ENCODE results near the gene ADSL. TPM values are rescaled to one million over a fixed set of nuclear protein-coding genes. Genes with fewer than 3 reads are reported as not detected.

ADSL gene
- total RNA-seq, 1 donor from 2014 or later = 135 TPM

- TF ChIP-seq EZH2 (IDR thresholded peaks at IDR 0.05) = no peak
- Histone ChIP-seq H3K4me1 (no peaks in the 10 kb centered on the region), H2AFZ (replicated peaks) (no peak overlapping the region), H3K79me2 (ENCODE audit: low read depth) (no peaks in the 10 kb centered on the region), H3K4me3 (no peak overlapping the region), H3F3A (ENCODE audit: low read depth) (peaks cover 8% of the 10 kb centered on the region), H3K9ac (no peak overlapping the region), H3K36me3 (no peaks in the 10 kb centered on the region), H3K9me3 (ENCODE audit: low read depth) (no peaks in the 10 kb centered on the region), H3K4me2 (no peak overlapping the region), H4K20me1 (ENCODE audit: low read depth) (peaks cover 7% of the 10 kb centered on the region), H3K27me3 (no peaks in the 10 kb centered on the region), H3K27ac (no peak overlapping the region)
- Mint-ChIP-seq H3K36me3 (peaks cover 9% of the 10 kb centered on the region), H3K27ac (no peak overlapping the region), H3K9me3 (no peaks in the 10 kb centered on the region), H3K27me3 (ENCODE audit: insufficient read depth, low read depth) (peaks cover 2% of the 10 kb centered on the region), H3K4me3 (no peak overlapping the region), H3K4me1 (peaks cover 10% of the 10 kb centered on the region)
- no peak for DNase-seq (ENCODE audit: low spot score)
These were observed 87.8 kb downstream of the ADSL start for GRCh38 chr22:40434106-40434505.

GRCh38 chr22:40434745-40435144 is 88.4 kb downstream of the ADSL start:
- Mint-ChIP-seq H3K4me1 (peaks cover 10% of the 10 kb centered on the region), H3K36me3 (peaks cover 8% of the 10 kb centered on the region), H3K4me3 (no peak overlapping the region), H3K27ac (no peak overlapping the region), H3K27me3 (ENCODE audit: insufficient read depth, low read depth) (peaks cover 2% of the 10 kb centered on the region), H3K9me3 (no peaks in the 10 kb centered on the region)
- Histone ChIP-seq H3K9ac (no peak overlapping the region), H3K36me3 (no peaks in the 10 kb centered on the region), H3K27ac (no peak overlapping the region), H3K9me3 (ENCODE audit: low read depth) (no peaks in the 10 kb centered on the region), H3K4me3 (no peak overlapping the region), H3K4me2 (no peak overlapping the region), H3K79me2 (ENCODE audit: low read depth) (no peaks in the 10 kb centered on the region), H3K4me1 (no peaks in the 10 kb centered on the region), H2AFZ (replicated peaks) (no peak overlapping the region), H3K27me3 (no peaks in the 10 kb centered on the region), H3F3A (ENCODE audit: low read depth) (peaks cover 8% of the 10 kb centered on the region), H4K20me1 (ENCODE audit: low read depth) (peaks cover 7% of the 10 kb centered on the region)
- DNase-seq (ENCODE audit: low spot score) = no peak
- TF ChIP-seq, protein P1, sequence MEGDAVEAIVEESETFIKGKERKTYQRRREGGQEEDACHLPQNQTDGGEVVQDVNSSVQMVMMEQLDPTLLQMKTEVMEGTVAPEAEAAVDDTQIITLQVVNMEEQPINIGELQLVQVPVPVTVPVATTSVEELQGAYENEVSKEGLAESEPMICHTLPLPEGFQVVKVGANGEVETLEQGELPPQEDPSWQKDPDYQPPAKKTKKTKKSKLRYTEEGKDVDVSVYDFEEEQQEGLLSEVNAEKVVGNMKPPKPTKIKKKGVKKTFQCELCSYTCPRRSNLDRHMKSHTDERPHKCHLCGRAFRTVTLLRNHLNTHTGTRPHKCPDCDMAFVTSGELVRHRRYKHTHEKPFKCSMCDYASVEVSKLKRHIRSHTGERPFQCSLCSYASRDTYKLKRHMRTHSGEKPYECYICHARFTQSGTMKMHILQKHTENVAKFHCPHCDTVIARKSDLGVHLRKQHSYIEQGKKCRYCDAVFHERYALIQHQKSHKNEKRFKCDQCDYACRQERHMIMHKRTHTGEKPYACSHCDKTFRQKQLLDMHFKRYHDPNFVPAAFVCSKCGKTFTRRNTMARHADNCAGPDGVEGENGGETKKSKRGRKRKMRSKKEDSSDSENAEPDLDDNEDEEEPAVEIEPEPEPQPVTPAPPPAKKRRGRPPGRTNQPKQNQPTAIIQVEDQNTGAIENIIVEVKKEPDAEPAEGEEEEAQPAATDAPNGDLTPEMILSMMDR (IDR thresholded peaks at IDR 0.05) = no peak
- TF ChIP-seq EZH2phosphoT487 (IDR thresholded peaks at IDR 0.05) (no peak), EZH2 (IDR thresholded peaks at IDR 0.05) (no peak)

DNA sequence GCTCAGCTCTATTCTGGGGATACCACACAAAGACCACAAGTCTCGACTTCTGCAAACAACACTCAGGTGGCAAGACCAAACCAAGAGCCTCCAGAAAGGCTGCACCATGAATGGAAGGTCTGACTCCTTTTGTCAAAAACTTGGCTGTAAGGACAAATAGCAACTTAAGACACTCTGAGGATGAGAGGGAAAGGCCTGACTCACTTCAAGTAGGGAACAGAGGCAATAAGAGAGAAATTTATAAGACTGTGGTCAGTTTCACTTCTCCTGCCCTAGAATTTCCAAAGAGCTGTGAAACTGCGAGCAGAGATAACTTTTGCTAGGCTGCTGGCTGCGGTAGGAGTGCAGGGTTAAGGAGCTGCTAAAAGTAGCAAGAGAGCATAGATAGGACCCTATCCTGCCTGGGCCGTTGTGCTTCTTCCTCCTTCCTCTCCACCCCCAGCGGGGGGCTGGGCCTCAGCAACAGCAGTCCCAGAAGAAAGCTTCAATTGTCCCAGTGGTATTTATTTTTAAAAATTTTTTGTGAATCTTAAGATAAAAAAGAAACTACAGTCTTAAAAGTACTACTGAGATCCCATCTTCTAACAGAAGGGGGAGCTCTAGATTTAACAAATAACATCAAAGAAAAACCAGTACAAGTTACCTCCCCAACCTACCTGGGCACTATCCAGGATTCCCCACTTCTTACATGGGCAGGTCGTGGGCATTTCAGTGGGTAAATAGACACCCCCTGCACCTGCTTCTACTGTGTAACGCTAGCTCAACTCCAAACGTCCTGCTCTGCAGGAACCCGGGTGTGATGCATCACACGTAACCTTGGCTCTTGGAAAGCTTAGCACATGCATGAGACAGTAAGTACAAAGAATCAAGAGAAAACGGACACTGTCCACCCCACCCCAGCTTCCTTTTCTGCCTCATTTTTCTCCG is 90.5 kb downstream of the ADSL start:
- H3K4me1 Mint-ChIP-seq = peaks cover 10% of the 10 kb centered on the region
- no peaks in the 10 kb centered on the region for H3K36me3 ChIP-seq
- H4K20me1 ChIP-seq (ENCODE audit: low read depth) = peaks cover 7% of the 10 kb centered on the region
- H3K4me3 Mint-ChIP-seq = no peak overlapping the region
- H2AFZ ChIP-seq (replicated peaks) = no peak overlapping the region
- peak overlapping the region; percentile 37 for H3K27ac Mint-ChIP-seq
- H3K27ac ChIP-seq = no peak overlapping the region
- no peaks in the 10 kb centered on the region for H3K9me3 ChIP-seq (ENCODE audit: low read depth)
- no peaks in the 10 kb centered on the region for H3K4me1 ChIP-seq
- peaks cover 2% of the 10 kb centered on the region for H3K27me3 Mint-ChIP-seq (ENCODE audit: insufficient read depth, low read depth)
- H3K9ac ChIP-seq = no peak overlapping the region
- no peaks in the 10 kb centered on the region for H3K9me3 Mint-ChIP-seq
- H3K79me2 ChIP-seq (ENCODE audit: low read depth) = no peaks in the 10 kb centered on the region
- TF ChIP-seq EZH2 (IDR thresholded peaks at IDR 0.05) = no peak
- TF ChIP-seq, protein P1 (IDR thresholded peaks at IDR 0.05) = peak; percentile 77
- H3K36me3 Mint-ChIP-seq = peaks cover 5% of the 10 kb centered on the region
- H3K27me3 ChIP-seq = no peaks in the 10 kb centered on the region
- H3K4me3 ChIP-seq = no peak overlapping the region
- H3F3A ChIP-seq (ENCODE audit: low read depth) = peaks cover 8% of the 10 kb centered on the region
- peak; percentile 68 for DNase-seq (ENCODE audit: low spot score)
- H3K4me2 ChIP-seq = no peak overlapping the region

Other genes starting within 250 kb of the ADSL start
- gene TNRC6B, start 168.6 kb upstream of the ADSL start, total RNA-seq (ENCODE audit: low replicate concordance) = 35.9 and 60.0 TPM in 2 replicates
- gene SGSM3, start 24.1 kb downstream of the ADSL start, total RNA-seq (ENCODE audit: low replicate concordance) = 55.2 and 127 TPM in 2 replicates